Stimulated activated CD8-positive, alpha-beta memory T cell treated with anti-CD3 and anti-CD28 coated beads, Interleukin-4, amount 100 ng/mL, for 48 hours (primary cell): ENCODE results near the gene SUPT3H.
A peak's percentile ranks its signal among the peaks of the same experiment; 100 is the strongest.

Experiments used
- DNase-seq: peaks from one replicate; pipeline ENCODE4 v3.0.0-alpha.2; 2020

The SUPT3H gene

GRCh38 chr6:45387236-45387635 is 9.5 kb upstream of the SUPT3H start:
- no peak for DNase-seq

- DNase-seq, result no peak
Measured at GRCh38 chr6:45386501-45386900, 8.8 kb upstream of the SUPT3H start.

GRCh38 chr6:45382391-45382790 is 4.7 kb upstream of the SUPT3H start:
- DNase-seq, result no peak

- DNase-seq, result no peak
Measured at GRCh38 chr6:45378334-45378926, 696 bp upstream of the SUPT3H start.

GRCh38 chr6:45377043-45377553 is 636 bp downstream of the SUPT3H start:
- DNase-seq, result no peak

GRCh38 chr6:45376310-45377042 is 1.3 kb downstream of the SUPT3H start:
- DNase-seq, result no peak

- no peak for DNase-seq
Measured at GRCh38 chr6:45375449-45375848, 2.3 kb downstream of the SUPT3H start.

GRCh38 chr6:45371924-45372573 is 5.7 kb downstream of the SUPT3H start:
- no peak for DNase-seq

- no peak for DNase-seq
Measured at GRCh38 chr6:45369870-45370269, 7.9 kb downstream of the SUPT3H start.

GRCh38 chr6:45367999-45368398 is 9.7 kb downstream of the SUPT3H start:
- no peak for DNase-seq

GRCh38 chr6:45366534-45366933 is 11.2 kb downstream of the SUPT3H start:
- DNase-seq, result no peak

- DNase-seq, result no peak
Measured at GRCh38 chr6:45365036-45365435, 12.7 kb downstream of the SUPT3H start.

- no peak for DNase-seq
Measured at GRCh38 chr6:45364466-45364865, 13.3 kb downstream of the SUPT3H start.

- DNase-seq, result no peak
Measured at GRCh38 chr6:45353654-45354053, 24.1 kb downstream of the SUPT3H start.

GRCh38 chr6:45351667-45352066 is 26.1 kb downstream of the SUPT3H start:
- DNase-seq, result no peak

- no peak for DNase-seq
Measured at GRCh38 chr6:45351076-45351475, 26.7 kb downstream of the SUPT3H start.

GRCh38 chr6:45350186-45350710 is 27.5 kb downstream of the SUPT3H start:
- DNase-seq, result no peak

- DNase-seq, result no peak
Measured at GRCh38 chr6:45344900-45345299, 32.8 kb downstream of the SUPT3H start.

GRCh38 chr6:45328523-45328922 is 49.2 kb downstream of the SUPT3H start:
- DNase-seq, result no peak

GRCh38 chr6:45327956-45328522 is 49.7 kb downstream of the SUPT3H start, which contains the start of gene RUNX2:
Gene RUNX2, plus strand, starts transcription at chr6:45328330. Its CDS starts 397 bp downstream, at chr6:45328727.
- DNase-seq, result peak; percentile 34

GRCh38 chr6:45326698-45327417 is 50.9 kb downstream of the SUPT3H start:
- no peak for DNase-seq

GRCh38 chr6:45323656-45324224 is 54.0 kb downstream of the SUPT3H start:
- DNase-seq, result no peak
